ENCODE measurements around the gene PDXP. TPM values are rescaled to one million over a fixed set of nuclear protein-coding genes. Genes with fewer than 3 reads are reported as not detected.
"Not testable (repeated sequence)": the region's sequence is repeated elsewhere in the genome, so short reads cannot be mapped to it uniquely, and the experiment has no call there.

The PDXP gene
- total RNA-seq, 1 donor = 5.8 TPM

DNA sequence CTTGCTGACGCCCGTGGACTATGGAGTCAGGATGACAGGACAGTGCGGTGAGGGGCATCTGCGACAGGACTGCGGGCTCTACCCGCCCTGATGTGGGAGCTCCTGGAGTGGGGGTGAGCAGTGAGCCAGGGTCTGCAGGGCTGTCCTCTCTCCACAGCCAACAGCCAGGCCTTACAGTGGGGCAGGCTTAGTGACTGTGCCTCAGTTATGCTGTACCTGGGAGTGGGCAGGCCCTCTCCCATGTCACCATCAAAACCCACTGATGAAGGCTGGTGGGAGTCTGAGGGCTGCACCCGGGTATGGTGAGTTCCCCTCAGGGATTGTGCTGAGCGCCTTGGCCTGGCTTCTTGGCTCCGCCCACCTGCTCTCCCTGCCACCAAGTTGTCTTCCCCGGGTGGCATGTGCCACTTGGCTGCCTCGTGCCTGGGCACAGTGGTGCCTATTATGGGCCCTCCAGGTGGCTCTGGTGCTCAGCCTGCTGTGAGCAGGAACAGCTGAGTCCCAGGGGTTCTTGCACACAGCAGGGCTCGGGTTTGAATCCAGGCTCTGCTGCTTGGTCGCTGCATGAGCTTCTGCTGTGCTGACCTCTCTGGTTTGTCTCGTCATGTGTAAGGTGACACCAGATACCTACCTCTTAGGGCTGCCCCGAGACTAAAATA is 34.2 kb downstream of the PDXP start:
- H3K27ac ChIP-seq (ENCODE audit: low read depth, low read length) = no peak overlapping the region
- no peaks in the 10 kb centered on the region for H3K9me3 ChIP-seq (ENCODE audit: low read depth, low read length)
- peaks cover 10% of the 10 kb centered on the region for H3K79me2 ChIP-seq (ENCODE audit: insufficient read depth, low read length)
- H3K27me3 ChIP-seq (ENCODE audit: insufficient read depth, low read length) = no peaks in the 10 kb centered on the region
- peaks cover 3% of the 10 kb centered on the region for H4K20me1 ChIP-seq (ENCODE audit: insufficient read depth, low read length)
- H3K36me3 ChIP-seq (ENCODE audit: insufficient read depth, low read length) = peaks cover 34% of the 10 kb centered on the region
- H3K4me3 ChIP-seq (ENCODE audit: insufficient read depth, low read length) = no peak overlapping the region
- H2AFZ ChIP-seq (ENCODE audit: low read length) = no peak overlapping the region
- no peak for DNase-seq (ENCODE audit: insufficient read length, low spot score, missing footprints)
- peaks cover 11% of the 10 kb centered on the region for H3K4me1 ChIP-seq (ENCODE audit: insufficient read depth, low read length)
- H3K4me2 ChIP-seq (ENCODE audit: insufficient read depth, low read length) = no peak overlapping the region
- TF ChIP-seq, protein P1, sequence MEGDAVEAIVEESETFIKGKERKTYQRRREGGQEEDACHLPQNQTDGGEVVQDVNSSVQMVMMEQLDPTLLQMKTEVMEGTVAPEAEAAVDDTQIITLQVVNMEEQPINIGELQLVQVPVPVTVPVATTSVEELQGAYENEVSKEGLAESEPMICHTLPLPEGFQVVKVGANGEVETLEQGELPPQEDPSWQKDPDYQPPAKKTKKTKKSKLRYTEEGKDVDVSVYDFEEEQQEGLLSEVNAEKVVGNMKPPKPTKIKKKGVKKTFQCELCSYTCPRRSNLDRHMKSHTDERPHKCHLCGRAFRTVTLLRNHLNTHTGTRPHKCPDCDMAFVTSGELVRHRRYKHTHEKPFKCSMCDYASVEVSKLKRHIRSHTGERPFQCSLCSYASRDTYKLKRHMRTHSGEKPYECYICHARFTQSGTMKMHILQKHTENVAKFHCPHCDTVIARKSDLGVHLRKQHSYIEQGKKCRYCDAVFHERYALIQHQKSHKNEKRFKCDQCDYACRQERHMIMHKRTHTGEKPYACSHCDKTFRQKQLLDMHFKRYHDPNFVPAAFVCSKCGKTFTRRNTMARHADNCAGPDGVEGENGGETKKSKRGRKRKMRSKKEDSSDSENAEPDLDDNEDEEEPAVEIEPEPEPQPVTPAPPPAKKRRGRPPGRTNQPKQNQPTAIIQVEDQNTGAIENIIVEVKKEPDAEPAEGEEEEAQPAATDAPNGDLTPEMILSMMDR (IDR thresholded peaks at IDR 0.05; ENCODE audit: extremely low read depth, low read depth, low read length) = no peak

DNA sequence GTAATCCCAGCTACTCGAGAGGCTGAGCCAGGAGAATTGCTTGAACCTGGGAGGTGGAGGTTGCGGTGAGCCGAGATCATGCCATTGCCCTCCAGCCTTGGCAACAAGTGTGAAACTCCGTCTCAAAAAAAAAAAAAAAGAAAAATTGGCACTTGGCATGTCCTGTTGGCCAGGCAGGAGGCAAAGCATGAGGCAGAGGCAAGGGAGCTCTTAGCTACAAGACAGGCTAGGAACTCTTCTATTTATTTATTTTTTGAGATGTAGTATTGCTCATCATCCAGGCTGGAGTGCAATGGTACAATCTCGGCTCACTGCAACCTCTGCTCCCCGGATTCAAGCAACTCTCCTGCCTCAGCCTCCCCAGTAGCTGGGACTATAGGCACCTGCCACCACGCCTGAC is 35.6 kb downstream of the PDXP start:
- H3K4me2 ChIP-seq (ENCODE audit: insufficient read depth, low read length); H3K27me3 ChIP-seq (ENCODE audit: insufficient read depth, low read length); DNase-seq (ENCODE audit: insufficient read length, low spot score, missing footprints); H3K9me3 ChIP-seq (ENCODE audit: low read depth, low read length); H3K79me2 ChIP-seq (ENCODE audit: insufficient read depth, low read length); H3K4me3 ChIP-seq (ENCODE audit: insufficient read depth, low read length); H4K20me1 ChIP-seq (ENCODE audit: insufficient read depth, low read length); H3K27ac ChIP-seq (ENCODE audit: low read depth, low read length); H2AFZ ChIP-seq (ENCODE audit: low read length): not testable (repeated sequence)
- Histone ChIP-seq H3K4me1 (ENCODE audit: insufficient read depth, low read length) (peaks cover 11% of the 10 kb centered on the region), H3K36me3 (ENCODE audit: insufficient read depth, low read length) (peaks cover 23% of the 10 kb centered on the region)

DNA sequence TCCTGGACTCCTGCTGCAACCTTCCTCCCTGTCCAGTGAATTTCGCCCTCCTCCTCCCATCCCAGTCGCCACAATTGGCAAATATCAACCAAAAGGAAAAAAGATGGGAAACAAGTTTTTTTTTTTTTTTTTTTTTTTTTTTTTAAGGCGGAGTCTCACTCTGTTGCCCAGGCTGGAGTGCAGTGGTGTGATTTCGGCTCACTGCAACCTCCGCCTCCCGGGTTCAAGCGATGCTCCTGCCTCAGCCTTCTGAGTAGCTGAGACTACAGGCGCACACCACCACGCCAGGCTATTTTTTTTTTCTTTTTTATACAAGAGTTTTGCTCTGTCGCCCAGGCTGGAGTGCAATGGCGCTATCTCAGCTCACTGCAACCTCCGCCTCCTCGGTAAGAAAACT is 37.7 kb downstream of the PDXP start:
- peak overlapping the region; percentile 61 for H3K4me3 ChIP-seq (ENCODE audit: insufficient read depth, low read length)
- peak overlapping the region; percentile 49 for H2AFZ ChIP-seq (ENCODE audit: low read length)
- H3K27ac ChIP-seq (ENCODE audit: low read depth, low read length); H3K27me3 ChIP-seq (ENCODE audit: insufficient read depth, low read length); H3K9me3 ChIP-seq (ENCODE audit: low read depth, low read length); H3K79me2 ChIP-seq (ENCODE audit: insufficient read depth, low read length); H4K20me1 ChIP-seq (ENCODE audit: insufficient read depth, low read length); DNase-seq (ENCODE audit: insufficient read length, low spot score, missing footprints): not testable (repeated sequence)
- H3K4me1 ChIP-seq (ENCODE audit: insufficient read depth, low read length) = peaks cover 11% of the 10 kb centered on the region
- H3K36me3 ChIP-seq (ENCODE audit: insufficient read depth, low read length) = peaks cover 17% of the 10 kb centered on the region
- peak overlapping the region; percentile 80 for H3K4me2 ChIP-seq (ENCODE audit: insufficient read depth, low read length)

DNA sequence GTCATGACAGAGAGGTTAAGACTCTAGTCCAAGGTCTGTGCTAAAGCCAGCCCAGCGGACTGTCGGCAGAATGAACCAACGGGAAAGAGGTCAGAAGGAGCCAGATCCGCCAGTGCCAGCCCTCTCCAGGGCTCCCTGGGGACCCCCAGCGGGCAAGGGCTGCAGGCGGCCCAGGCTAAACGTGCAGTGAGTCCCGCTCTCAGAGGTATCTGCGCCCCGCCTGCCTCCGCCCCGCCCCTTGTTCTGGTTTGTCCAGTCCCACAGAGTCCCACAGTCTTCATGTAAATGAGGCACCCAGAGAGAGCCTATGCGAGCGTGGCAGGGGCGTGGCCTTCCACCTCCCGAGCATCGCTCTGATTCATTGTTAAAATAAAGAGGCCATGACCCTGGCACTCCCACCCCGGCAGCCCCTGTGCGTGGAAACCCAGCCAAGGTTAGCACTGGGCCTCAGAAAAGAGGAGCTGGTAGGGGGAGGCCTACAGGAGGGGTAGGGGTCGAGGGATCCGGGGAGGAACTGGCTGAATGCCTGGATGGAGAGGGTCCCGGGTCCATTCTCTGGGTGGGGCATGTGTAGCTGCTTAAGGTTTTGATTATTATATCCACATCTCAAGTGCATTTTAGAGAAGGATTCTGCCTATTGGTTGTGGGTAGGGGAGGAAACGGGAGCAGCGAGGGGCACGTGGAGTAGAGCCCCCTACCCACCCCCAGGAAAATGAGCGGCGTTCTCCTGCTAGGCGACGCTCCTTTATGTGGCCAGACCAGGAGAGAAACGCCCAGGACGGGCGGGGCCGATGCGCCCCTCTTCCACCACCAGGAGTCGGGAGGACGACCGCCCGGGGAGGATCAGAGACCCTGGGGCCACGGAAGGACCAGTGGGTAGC is 38.4 kb downstream of the PDXP start, which contains the start of gene TRIOBP:
Gene TRIOBP (plus strand): TSS at position 392 of the 881 bp plus-strand sequence. CDS start 4,318 bp downstream, outside the sequence.
- no peaks in the 10 kb centered on the region for H3K79me2 ChIP-seq (ENCODE audit: insufficient read depth, low read length)
- TF ChIP-seq, protein P1 (IDR thresholded peaks at IDR 0.05; ENCODE audit: extremely low read depth, low read depth, low read length) = peak; percentile 11
- peak within 1 kb of the TSS; percentile 49 for H2AFZ ChIP-seq (ENCODE audit: low read length)
- peak within 1 kb of the TSS; percentile 80 for H3K4me2 ChIP-seq (ENCODE audit: insufficient read depth, low read length)
- peak within 1 kb of the TSS; percentile 61 for H3K4me3 ChIP-seq (ENCODE audit: insufficient read depth, low read length)
- peaks cover 12% of the 10 kb centered on the region for H3K36me3 ChIP-seq (ENCODE audit: insufficient read depth, low read length)
- peaks cover 11% of the 10 kb centered on the region for H3K4me1 ChIP-seq (ENCODE audit: insufficient read depth, low read length)
- no peaks in the 10 kb centered on the region for H3K27me3 ChIP-seq (ENCODE audit: insufficient read depth, low read length)
- no peak within 1 kb of the TSS for H3K27ac ChIP-seq (ENCODE audit: low read depth, low read length)
- peaks cover 3% of the 10 kb centered on the region for H4K20me1 ChIP-seq (ENCODE audit: insufficient read depth, low read length)
- no peaks in the 10 kb centered on the region for H3K9me3 ChIP-seq (ENCODE audit: low read depth, low read length)
- peak; percentile 100 for DNase-seq (ENCODE audit: insufficient read length, low spot score, missing footprints)
